Measurements from ENCODE around the gene MAG.
"Not testable (repeated sequence)": the region's sequence is repeated elsewhere in the genome, so short reads cannot be mapped to it uniquely, and the experiment has no call there.

The MAG gene

DNA sequence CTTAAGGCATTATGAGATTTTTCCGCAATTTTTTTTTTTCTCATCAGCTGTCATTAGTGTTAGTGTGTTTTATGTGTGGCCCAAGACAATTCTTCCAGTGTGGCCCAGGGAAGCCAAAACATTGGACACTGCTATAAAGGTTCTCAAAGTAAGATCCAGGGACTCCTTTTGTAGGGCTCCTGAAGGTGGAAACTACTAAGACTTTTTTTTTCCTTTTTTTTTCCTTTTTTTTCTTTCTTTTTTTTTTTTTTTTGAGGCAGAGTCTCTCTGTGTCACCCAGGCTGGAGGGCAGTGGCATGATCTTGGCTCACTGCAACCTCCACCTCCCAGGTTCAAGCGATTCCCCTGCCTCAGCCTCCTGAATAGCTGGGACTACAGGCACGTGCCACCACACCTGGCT lies 6.5 kb upstream of the MAG start:
- H3K27ac ChIP-seq (ENCODE audit: low read length); H3K36me3 ChIP-seq (ENCODE audit: control insufficient read depth, insufficient read depth, low read length); DNase-seq (ENCODE audit: low read depth, low spot score); H3K9me3 ChIP-seq (ENCODE audit: control insufficient read depth, insufficient read depth, low read length); H3K4me3 ChIP-seq (ENCODE audit: low read length); H3K27me3 ChIP-seq (ENCODE audit: control insufficient read depth, insufficient read depth, low read length); H3K4me1 ChIP-seq (ENCODE audit: control insufficient read depth, insufficient read depth, low read length): not testable (repeated sequence)
- no CpG with 5 or more reads among the region's 3 CpGs for WGBS (ENCODE audit: insufficient coverage, insufficient read length)

DNA sequence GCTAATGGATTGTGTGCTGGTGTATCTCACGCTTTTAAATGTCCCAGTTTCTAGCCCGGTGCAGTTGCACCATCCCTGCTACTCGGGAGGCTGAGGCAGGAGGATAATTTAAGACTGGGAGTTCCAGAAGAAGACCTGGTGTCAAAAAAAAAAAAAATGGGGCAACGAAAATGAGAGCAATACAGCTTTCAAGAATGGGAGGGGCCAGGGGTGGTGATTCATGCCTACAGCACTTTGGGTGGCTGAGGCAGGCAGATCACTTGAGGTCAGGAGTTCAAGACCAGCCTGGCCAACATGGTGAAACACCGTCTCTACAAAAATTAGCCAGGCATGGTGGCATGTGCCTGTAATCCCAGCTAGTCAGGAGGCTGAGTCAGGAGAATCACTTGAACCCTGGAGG lies 5.9 kb upstream of the MAG start:
- not testable (repeated sequence) for H3K4me1 ChIP-seq (ENCODE audit: control insufficient read depth, insufficient read depth, low read length); H3K9me3 ChIP-seq (ENCODE audit: control insufficient read depth, insufficient read depth, low read length); H3K4me3 ChIP-seq (ENCODE audit: low read length); H3K27me3 ChIP-seq (ENCODE audit: control insufficient read depth, insufficient read depth, low read length); H3K27ac ChIP-seq (ENCODE audit: low read length); DNase-seq (ENCODE audit: low read depth, low spot score); H3K36me3 ChIP-seq (ENCODE audit: control insufficient read depth, insufficient read depth, low read length)
- no CpG with 5 or more reads among the region's 5 CpGs for WGBS (ENCODE audit: insufficient coverage, insufficient read length)

DNA sequence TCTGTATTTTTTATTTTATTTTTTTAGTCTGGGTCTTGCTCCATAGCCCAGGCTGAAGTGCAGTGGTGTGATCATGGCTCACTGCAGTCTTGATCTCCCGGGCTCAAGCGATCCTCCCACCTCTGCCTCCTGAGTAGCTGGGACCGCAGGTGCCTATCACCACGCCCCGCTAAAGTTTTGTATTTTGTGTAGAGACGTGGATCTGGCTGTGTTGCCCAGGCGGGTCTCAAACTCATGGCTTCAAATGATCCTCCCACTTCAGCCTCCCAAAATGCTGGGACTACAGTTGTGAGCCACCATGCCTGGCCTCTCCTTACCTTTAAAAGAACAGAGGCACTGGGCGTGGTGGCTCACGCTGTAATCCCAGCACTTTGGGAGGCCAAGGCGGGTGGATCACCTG lies 4.2 kb upstream of the MAG start:
- no peak for DNase-seq (ENCODE audit: low read depth, low spot score)
- peaks cover 5% of the 10 kb centered on the region; the same call in 1 of the 2 replicates for H3K4me1 ChIP-seq (ENCODE audit: control insufficient read depth, insufficient read depth, low read length)
- no CpG with 5 or more reads among the region's 10 CpGs for WGBS (ENCODE audit: insufficient coverage, insufficient read length)
- H3K27ac ChIP-seq (ENCODE audit: low read length) = no peak overlapping the region
- H3K36me3 ChIP-seq (ENCODE audit: control insufficient read depth, insufficient read depth, low read length) = no peaks in the 10 kb centered on the region
- H3K4me3 ChIP-seq (ENCODE audit: low read length) = no peak overlapping the region
- no peaks in the 10 kb centered on the region for H3K9me3 ChIP-seq (ENCODE audit: control insufficient read depth, insufficient read depth, low read length)
- H3K27me3 ChIP-seq (ENCODE audit: control insufficient read depth, insufficient read depth, low read length) = no peaks in the 10 kb centered on the region

DNA sequence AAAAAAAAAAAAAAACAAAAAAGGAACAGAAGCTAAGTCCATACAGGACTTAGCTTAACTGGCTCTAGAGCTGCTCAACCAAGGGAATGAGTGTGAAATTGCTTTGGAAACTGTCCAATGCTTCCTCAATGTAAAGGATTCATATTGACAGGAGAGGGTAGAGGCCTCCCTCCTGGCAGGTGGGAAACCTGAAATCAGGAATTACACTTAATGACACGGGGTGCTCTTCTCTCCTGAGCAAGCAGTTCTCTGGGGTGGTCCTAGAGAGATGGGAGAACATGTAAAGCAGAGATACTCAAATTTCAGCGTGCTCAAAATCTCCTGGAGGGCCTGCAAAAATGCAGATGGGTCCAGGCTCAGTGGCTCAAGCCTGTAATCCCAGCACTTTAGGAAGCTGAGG lies 3.6 kb upstream of the MAG start:
- no peaks in the 10 kb centered on the region for H3K36me3 ChIP-seq (ENCODE audit: control insufficient read depth, insufficient read depth, low read length)
- H3K4me3 ChIP-seq (ENCODE audit: low read length) = no peak overlapping the region
- DNase-seq (ENCODE audit: low read depth, low spot score) = no peak
- H3K9me3 ChIP-seq (ENCODE audit: control insufficient read depth, insufficient read depth, low read length) = no peaks in the 10 kb centered on the region
- no peak overlapping the region for H3K27ac ChIP-seq (ENCODE audit: low read length)
- H3K4me1 ChIP-seq (ENCODE audit: control insufficient read depth, insufficient read depth, low read length) = peaks cover 5% of the 10 kb centered on the region; the same call in 1 of the 2 replicates
- WGBS (ENCODE audit: insufficient coverage, insufficient read length) = no CpG with 5 or more reads among the region's 2 CpGs
- H3K27me3 ChIP-seq (ENCODE audit: control insufficient read depth, insufficient read depth, low read length) = no peaks in the 10 kb centered on the region

DNA sequence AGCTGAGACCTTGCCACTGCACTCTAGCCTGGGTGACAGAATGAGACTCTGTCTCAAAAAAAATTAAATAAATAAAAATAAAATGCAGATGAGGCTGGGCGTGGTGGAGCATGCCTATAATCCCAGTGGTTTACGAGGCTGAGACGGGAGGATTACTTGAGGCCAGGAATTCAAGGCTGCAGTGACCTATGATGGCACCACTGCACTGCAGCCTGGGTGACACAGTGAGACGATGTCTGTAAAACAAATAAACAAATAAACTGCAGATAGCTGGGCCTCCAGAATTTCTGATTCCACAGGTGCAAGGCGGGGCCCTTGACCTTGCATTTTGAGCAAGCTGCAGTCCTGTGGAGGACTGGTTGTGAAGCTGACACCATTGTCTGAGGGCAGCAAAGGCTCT lies 3.1 kb upstream of the MAG start:
- H3K4me1 ChIP-seq (ENCODE audit: control insufficient read depth, insufficient read depth, low read length) = peaks cover 6% of the 10 kb centered on the region
- no peak overlapping the region for H3K27ac ChIP-seq (ENCODE audit: low read length)
- H3K27me3 ChIP-seq (ENCODE audit: control insufficient read depth, insufficient read depth, low read length) = no peaks in the 10 kb centered on the region
- no peaks in the 10 kb centered on the region for H3K9me3 ChIP-seq (ENCODE audit: control insufficient read depth, insufficient read depth, low read length)
- H3K4me3 ChIP-seq (ENCODE audit: low read length) = no peak overlapping the region
- no CpG with 5 or more reads among the region's 5 CpGs for WGBS (ENCODE audit: insufficient coverage, insufficient read length)
- H3K36me3 ChIP-seq (ENCODE audit: control insufficient read depth, insufficient read depth, low read length) = no peaks in the 10 kb centered on the region
- DNase-seq (ENCODE audit: low read depth, low spot score) = no peak

DNA sequence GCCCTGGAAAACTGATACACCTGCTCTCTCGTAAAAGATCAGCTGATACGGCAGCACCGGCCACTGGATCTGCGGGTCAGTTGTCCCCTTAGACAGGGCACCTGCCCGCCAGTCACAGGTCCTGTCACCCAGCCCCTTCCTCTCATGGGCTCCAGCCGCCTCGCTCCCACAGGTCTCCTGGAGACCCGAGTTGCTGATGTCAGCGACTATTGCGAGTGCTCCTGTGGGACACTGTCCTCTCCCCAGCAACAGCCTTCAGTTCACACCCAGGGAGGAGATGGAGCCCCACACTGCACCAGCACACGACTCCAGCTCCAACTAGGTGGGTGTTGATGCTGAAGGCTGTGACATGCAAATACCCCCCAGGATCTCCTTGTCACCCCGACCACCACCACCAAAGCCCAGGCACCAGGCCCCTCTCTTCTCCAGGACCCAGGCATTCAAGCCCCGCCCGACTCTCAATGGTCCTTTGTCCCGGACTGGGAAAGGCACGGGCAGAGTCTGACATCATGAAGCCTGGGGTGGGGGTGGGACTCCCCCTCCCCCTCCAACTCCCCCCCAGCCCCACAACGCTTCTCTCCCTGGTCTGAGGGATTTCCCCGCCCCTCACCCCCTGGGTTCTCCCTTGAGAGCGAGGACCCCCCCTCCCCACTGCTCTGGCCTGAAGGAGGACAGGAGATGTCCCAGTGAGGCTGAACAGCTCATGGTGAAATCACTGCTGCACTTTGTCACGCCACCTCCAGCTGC lies 1.4 kb upstream of the MAG start:
- Histone ChIP-seq H3K9me3 (ENCODE audit: control insufficient read depth, insufficient read depth, low read length) (no peaks in the 10 kb centered on the region), H3K4me3 (ENCODE audit: low read length) (no peak overlapping the region), H3K36me3 (ENCODE audit: control insufficient read depth, insufficient read depth, low read length) (no peaks in the 10 kb centered on the region), H3K27me3 (ENCODE audit: control insufficient read depth, insufficient read depth, low read length) (no peaks in the 10 kb centered on the region), H3K4me1 (ENCODE audit: control insufficient read depth, insufficient read depth, low read length) (peaks cover 2% of the 10 kb centered on the region; the same call in 1 of the 2 replicates), H3K27ac (ENCODE audit: low read length) (no peak overlapping the region)
- DNase-seq (ENCODE audit: low read depth, low spot score) = no peak
- no CpG with 5 or more reads among the region's 20 CpGs for WGBS (ENCODE audit: insufficient coverage, insufficient read length)

DNA sequence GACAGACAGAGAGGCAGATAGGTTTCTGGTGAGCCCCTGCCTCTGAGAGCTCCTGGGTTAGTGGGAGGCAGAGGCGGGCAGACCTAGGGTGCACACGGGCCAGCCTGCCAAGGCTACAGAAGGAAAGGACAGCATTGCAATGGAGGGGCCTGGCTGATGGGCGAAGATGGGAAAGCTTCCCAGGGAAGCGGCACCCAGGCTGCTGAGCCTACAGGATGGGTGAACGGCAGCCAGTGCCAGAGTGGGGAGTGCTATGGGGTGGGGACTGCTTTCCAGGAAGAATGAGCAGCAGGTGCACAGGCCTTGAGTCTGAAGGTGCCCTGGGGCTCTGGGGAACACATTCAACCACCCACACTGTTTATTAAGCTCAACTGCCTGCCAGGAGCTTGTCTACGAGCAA lies 702 bp upstream of the MAG start:
- DNase-seq (ENCODE audit: low read depth, low spot score) = no peak
- no peaks in the 10 kb centered on the region for H3K36me3 ChIP-seq (ENCODE audit: control insufficient read depth, insufficient read depth, low read length)
- no peak overlapping the region for H3K4me3 ChIP-seq (ENCODE audit: low read length)
- H3K9me3 ChIP-seq (ENCODE audit: control insufficient read depth, insufficient read depth, low read length) = no peaks in the 10 kb centered on the region
- H3K4me1 ChIP-seq (ENCODE audit: control insufficient read depth, insufficient read depth, low read length) = peaks cover 2% of the 10 kb centered on the region; the same call in 1 of the 2 replicates
- H3K27me3 ChIP-seq (ENCODE audit: control insufficient read depth, insufficient read depth, low read length) = no peaks in the 10 kb centered on the region
- WGBS (ENCODE audit: insufficient coverage, insufficient read length) = no CpG with 5 or more reads among the region's 6 CpGs
- H3K27ac ChIP-seq (ENCODE audit: low read length) = no peak overlapping the region

DNA sequence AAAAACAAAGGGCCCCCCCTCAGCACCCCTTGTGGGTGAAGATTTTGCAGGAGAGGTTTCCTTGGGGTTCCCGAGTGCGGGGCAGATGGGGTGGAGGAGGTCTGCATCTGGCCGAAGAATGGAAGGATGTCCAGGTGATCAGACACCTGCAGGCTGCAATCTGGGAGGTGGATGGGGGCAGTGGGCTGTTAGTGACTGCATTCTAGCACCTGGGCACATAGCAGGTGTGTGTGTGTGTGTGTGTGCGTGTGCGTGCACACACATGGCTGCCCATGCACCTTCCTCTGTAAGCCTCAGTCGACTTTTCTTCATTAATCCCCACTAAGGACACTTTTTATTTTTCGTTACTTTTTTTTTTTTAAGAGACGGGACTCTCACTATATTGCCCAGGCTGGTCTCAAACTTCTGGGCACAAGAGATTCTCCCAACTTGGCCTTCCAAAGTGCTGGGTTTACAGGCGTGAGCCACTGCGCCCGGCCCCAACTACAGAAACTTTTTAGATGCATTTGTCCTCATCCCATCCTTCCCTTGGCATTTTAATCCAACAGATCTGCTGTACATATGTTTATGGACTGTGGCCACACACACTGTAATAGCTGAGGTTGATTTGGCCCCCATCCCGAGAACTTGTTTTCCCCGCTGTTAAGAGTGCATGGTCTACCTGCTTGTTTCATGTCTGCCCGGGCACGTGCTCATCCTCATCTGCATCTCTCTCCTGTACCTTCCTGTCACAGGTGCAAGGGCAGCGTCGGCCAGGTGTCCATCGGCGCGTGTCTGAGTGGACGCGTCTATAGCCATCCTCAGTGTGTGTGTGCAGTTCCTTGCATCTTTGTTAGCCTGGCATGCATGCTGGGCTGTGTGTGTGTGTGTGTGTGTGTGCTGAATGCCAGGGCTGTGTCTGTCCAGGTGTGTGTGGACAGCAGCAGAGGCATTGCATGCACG lies 731 bp downstream of the MAG start:
- no peaks in the 10 kb centered on the region for H3K9me3 ChIP-seq (ENCODE audit: control insufficient read depth, insufficient read depth, low read length)
- no CpG with 5 or more reads among the region's 23 CpGs for WGBS (ENCODE audit: insufficient coverage, insufficient read length)
- H3K4me1 ChIP-seq (ENCODE audit: control insufficient read depth, insufficient read depth, low read length) = peaks cover 2% of the 10 kb centered on the region; the same call in 1 of the 2 replicates
- DNase-seq (ENCODE audit: low read depth, low spot score) = no peak
- no peak overlapping the region for H3K27ac ChIP-seq (ENCODE audit: low read length)
- no peak overlapping the region for H3K4me3 ChIP-seq (ENCODE audit: low read length)
- H3K27me3 ChIP-seq (ENCODE audit: control insufficient read depth, insufficient read depth, low read length) = no peaks in the 10 kb centered on the region
- H3K36me3 ChIP-seq (ENCODE audit: control insufficient read depth, insufficient read depth, low read length) = no peaks in the 10 kb centered on the region; the same call in 1 of the 2 replicates

DNA sequence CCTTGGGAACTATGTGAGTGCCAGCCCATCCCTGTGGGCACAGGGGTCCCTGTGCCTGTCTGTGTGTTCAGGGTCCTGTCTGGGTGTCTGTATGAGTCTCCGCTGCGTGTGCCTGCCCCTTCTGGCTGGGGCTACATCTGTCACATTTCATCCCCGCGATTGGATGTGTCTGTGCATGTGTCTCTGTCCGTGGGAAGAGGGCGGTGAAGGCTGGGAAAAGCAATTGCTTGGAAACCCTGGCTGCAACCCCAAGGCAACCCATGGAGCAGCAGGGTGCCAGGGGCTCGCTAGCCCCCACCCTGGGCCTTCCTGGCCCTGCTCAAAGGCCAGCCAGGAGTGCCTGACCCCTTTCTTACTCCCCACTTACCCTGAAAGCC lies 1.4 kb downstream of the MAG start:
- Histone ChIP-seq H3K9me3 (ENCODE audit: control insufficient read depth, insufficient read depth, low read length) (no peaks in the 10 kb centered on the region), H3K36me3 (ENCODE audit: control insufficient read depth, insufficient read depth, low read length) (no peaks in the 10 kb centered on the region; the same call in 1 of the 2 replicates), H3K4me1 (ENCODE audit: control insufficient read depth, insufficient read depth, low read length) (peaks cover 2% of the 10 kb centered on the region; the same call in 1 of the 2 replicates), H3K4me3 (ENCODE audit: low read length) (no peak overlapping the region), H3K27ac (ENCODE audit: low read length) (no peak overlapping the region), H3K27me3 (ENCODE audit: control insufficient read depth, insufficient read depth, low read length) (no peaks in the 10 kb centered on the region)
- DNase-seq (ENCODE audit: low read depth, low spot score) = no peak
- WGBS (ENCODE audit: insufficient coverage, insufficient read length) = no CpG with 5 or more reads among the region's 7 CpGs

DNA sequence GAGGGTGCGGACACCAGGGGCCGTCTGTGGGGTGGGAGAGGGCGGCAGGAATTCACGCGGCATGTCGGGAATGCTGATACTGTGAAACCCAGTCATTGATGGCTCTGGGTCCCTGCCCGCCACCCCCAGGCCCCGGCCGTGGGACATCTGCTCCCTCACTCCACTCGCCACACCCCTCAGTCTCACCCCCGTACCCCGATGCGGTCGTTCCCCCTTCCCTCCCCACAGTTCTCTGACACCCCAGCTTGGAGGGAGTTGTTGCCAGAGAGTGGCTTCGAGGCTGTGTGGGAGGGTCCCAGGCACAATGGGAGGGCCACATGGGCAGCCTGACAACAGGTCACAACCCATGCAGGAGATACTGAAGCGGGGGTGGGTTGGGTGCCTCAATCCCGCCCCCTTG lies 1.8 kb downstream of the MAG start:
- no peak overlapping the region for H3K4me3 ChIP-seq (ENCODE audit: low read length)
- DNase-seq (ENCODE audit: low read depth, low spot score) = no peak
- WGBS (ENCODE audit: insufficient coverage, insufficient read length) = no CpG with 5 or more reads among the region's 17 CpGs
- no peaks in the 10 kb centered on the region for H3K9me3 ChIP-seq (ENCODE audit: control insufficient read depth, insufficient read depth, low read length)
- H3K27ac ChIP-seq (ENCODE audit: low read length) = no peak overlapping the region
- no peaks in the 10 kb centered on the region; the same call in 1 of the 2 replicates for H3K36me3 ChIP-seq (ENCODE audit: control insufficient read depth, insufficient read depth, low read length)
- H3K27me3 ChIP-seq (ENCODE audit: control insufficient read depth, insufficient read depth, low read length) = no peaks in the 10 kb centered on the region
- peaks cover 2% of the 10 kb centered on the region; the same call in 1 of the 2 replicates for H3K4me1 ChIP-seq (ENCODE audit: control insufficient read depth, insufficient read depth, low read length)
